Measurements from ENCODE around the gene MRPL43. TPM values are rescaled to one million over a fixed set of nuclear protein-coding genes. Genes with fewer than 3 reads are reported as not detected.

The MRPL43 gene
- total and polyA plus RNA-seq, 8 donors: 31.0 to 93.5 (median 39.7) TPM

GRCh38 chr10:101018600-101019439 lies 31.5 kb upstream of the MRPL43 start:
- Histone ChIP-seq H3K4me3 (no peak overlapping the region), H3K36me3 (no peaks in the 10 kb centered on the region), H3K27me3 (no peaks in the 10 kb centered on the region), H3K4me1 (no peaks in the 10 kb centered on the region), H3K9me3 (no peaks in the 10 kb centered on the region), H3K27ac (no peak overlapping the region)
- WGBS, 2 donors: 20 to 22% methylated on average over 45 of the region's 45 CpGs
- intact Hi-C loops (cut with DNase I): no loop called here
- DNase-seq: peak; percentile 65 to 94 (median 86)
- TF ChIP-seq, protein P1, sequence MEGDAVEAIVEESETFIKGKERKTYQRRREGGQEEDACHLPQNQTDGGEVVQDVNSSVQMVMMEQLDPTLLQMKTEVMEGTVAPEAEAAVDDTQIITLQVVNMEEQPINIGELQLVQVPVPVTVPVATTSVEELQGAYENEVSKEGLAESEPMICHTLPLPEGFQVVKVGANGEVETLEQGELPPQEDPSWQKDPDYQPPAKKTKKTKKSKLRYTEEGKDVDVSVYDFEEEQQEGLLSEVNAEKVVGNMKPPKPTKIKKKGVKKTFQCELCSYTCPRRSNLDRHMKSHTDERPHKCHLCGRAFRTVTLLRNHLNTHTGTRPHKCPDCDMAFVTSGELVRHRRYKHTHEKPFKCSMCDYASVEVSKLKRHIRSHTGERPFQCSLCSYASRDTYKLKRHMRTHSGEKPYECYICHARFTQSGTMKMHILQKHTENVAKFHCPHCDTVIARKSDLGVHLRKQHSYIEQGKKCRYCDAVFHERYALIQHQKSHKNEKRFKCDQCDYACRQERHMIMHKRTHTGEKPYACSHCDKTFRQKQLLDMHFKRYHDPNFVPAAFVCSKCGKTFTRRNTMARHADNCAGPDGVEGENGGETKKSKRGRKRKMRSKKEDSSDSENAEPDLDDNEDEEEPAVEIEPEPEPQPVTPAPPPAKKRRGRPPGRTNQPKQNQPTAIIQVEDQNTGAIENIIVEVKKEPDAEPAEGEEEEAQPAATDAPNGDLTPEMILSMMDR (IDR thresholded peaks at IDR 0.05): peak; percentile 35 to 70 (median 60)
- ATAC-seq: peak; percentile 71 to 87 (median 82)
- FAIRE-seq: no peak

DNA sequence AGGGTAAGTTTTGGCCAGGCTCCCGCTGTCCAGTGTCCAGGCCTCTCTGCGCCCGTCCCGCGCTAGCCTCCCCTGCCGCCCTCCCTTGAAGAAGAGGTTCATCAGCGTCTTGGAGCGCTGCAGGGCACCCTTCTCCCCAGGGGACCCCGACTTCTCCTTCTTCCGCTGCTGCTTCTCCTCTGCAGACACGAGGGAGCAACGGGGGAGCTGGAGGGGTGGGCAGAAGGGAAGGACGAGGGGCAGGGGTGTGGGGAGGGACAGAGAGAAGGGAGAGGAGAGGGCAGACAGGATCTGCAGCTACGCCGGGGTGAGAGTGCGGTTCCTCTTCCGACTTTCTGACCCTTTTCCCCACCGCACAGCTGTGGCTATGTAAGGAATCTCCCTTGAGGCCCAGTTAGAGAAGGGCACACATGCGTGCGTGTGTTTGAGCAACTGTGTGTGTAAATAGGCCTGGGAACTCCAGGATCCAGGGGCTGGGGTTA lies 30.9 kb upstream of the MRPL43 start:
- TF ChIP-seq, protein P1 (IDR thresholded peaks at IDR 0.05): no peak
- H3K36me3 ChIP-seq: no peaks in the 10 kb centered on the region
- H3K27me3 ChIP-seq: no peaks in the 10 kb centered on the region
- peak in 1 of 6 donors; percentile 27 for DNase-seq
- no peak overlapping the region for H3K27ac ChIP-seq
- H3K4me3 ChIP-seq: no peak overlapping the region
- 68 to 72% methylated on average over 20 of the region's 20 CpGs for WGBS, 2 donors
- ATAC-seq: no peak
- no peaks in the 10 kb centered on the region for H3K9me3 ChIP-seq
- intact Hi-C loops (cut with DNase I): no loop called here
- H3K4me1 ChIP-seq: peaks cover 0 to 2% (median 0%) of the 10 kb centered on the region in 3 donors
- no peak for FAIRE-seq

- Histone ChIP-seq H3K4me1 (peaks cover 0 to 5% (median 0%) of the 10 kb centered on the region in 3 donors), H3K36me3 (no peaks in the 10 kb centered on the region), H3K4me3 (no peak overlapping the region), H3K27me3 (no peaks in the 10 kb centered on the region), H3K27ac (no peak overlapping the region), H3K9me3 (no peaks in the 10 kb centered on the region)
- ATAC-seq: no peak
- no peak for DNase-seq
- intact Hi-C loops (cut with DNase I): no loop called here
- WGBS, 2 donors: 56 to 69% methylated on average over 4 to 5 of the region's 5 CpGs
- no peak for FAIRE-seq
- TF ChIP-seq, protein P1 (IDR thresholded peaks at IDR 0.05): no peak
Measured at GRCh38 chr10:101016814-101017213, 29.5 kb upstream of the MRPL43 start.

DNA sequence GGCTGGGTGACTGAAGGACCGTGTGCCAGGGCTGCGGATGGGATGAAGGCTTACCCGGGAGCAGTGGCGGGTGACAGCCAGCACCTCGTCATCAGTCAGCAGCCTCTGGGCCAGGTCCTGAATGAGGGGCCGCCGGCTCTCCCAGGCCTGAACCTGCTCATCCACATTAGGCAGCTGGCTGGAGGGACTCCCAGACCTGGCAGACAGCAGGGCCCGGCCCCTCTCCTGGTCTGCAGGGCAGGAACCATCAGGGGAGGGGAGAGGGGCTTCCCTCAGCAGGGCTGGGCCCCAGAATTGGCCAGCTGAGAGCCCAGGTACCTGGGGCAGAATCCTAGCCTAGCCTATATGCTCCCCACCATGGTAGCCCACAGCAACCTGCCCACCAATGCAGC lies 28.3 kb upstream of the MRPL43 start:
- WGBS, 2 donors: 69 to 82% methylated on average over 8 of the region's 8 CpGs
- no peaks in the 10 kb centered on the region for H3K27me3 ChIP-seq
- intact Hi-C loops (cut with DNase I): no loop called here
- H3K4me1 ChIP-seq: peaks cover 0 to 5% (median 0%) of the 10 kb centered on the region in 3 donors
- H3K9me3 ChIP-seq: no peaks in the 10 kb centered on the region
- DNase-seq: no peak
- no peak overlapping the region for H3K27ac ChIP-seq
- no peak for ATAC-seq
- H3K4me3 ChIP-seq: no peak overlapping the region
- H3K36me3 ChIP-seq: no peaks in the 10 kb centered on the region
- TF ChIP-seq, protein P1 (IDR thresholded peaks at IDR 0.05): no peak
- no peak for FAIRE-seq
